Mesenchymal stem cell (in vitro differentiated cells and primary cell): Measurements from ENCODE around the gene ESCO1.

ENCODE experiments used
- DNase-seq: peaks from one replicate; pipeline ENCODE4 v3.0.0-alpha.2; 2013
- H2AFZ ChIP-seq: one replicate; pipeline ENCODE4 v1.6.1; 2013; ENCODE audit warnings: low read depth, mild to moderate bottlenecking, control low read depth, inconsistent platforms, low read length, moderate library complexity
- H2AK5ac ChIP-seq: 2 replicates; pipeline ENCODE4 v1.6.1; 2013; ENCODE audit warnings: low read length, moderate library complexity, mild to moderate bottlenecking, inconsistent platforms; ENCODE audit not compliant: severe bottlenecking
- H2BK120ac ChIP-seq: one replicate; pipeline ENCODE4 v1.6.1; 2013; ENCODE audit warnings: low read depth, mild to moderate bottlenecking, inconsistent platforms, low read length, moderate library complexity
- H2BK12ac ChIP-seq, 2 experiments: one replicate each; pipeline ENCODE4 v1.6.1; 2013; ENCODE audit warnings: inconsistent platforms in 2 of 2, low read length in 2 of 2, mild to moderate bottlenecking in 2 of 2, moderate library complexity in 2 of 2, control low read depth in 1 of 2
- H2BK15ac ChIP-seq: one replicate; pipeline ENCODE4 v1.6.1; 2013; ENCODE audit warnings: mild to moderate bottlenecking, low read depth, inconsistent platforms; ENCODE audit not compliant: poor library complexity, severe bottlenecking
- H2BK5ac ChIP-seq: 2 replicates; pipeline ENCODE4 v1.6.1; 2013; ENCODE audit warnings: low read depth, mild to moderate bottlenecking, low read length, control low read depth, inconsistent platforms; ENCODE audit not compliant: poor library complexity, severe bottlenecking
- H3K14ac ChIP-seq, 2 experiments: one replicate each; pipeline ENCODE4 v1.6.1; 2013; ENCODE audit warnings: inconsistent platforms in 2 of 2, low read length in 2 of 2, control low read depth in 1 of 2, mild to moderate bottlenecking in 1 of 2, moderate library complexity in 1 of 2
- H3K18ac ChIP-seq, 2 experiments: one replicate each; pipeline ENCODE4 v1.6.1; 2013; ENCODE audit warnings: inconsistent platforms in 2 of 2, low read length in 2 of 2, control low read depth in 1 of 2, low read depth in 1 of 2, mild to moderate bottlenecking in 1 of 2
- H3K23ac ChIP-seq, 2 experiments: one replicate each; pipeline ENCODE4 v1.6.1; 2013; ENCODE audit warnings: inconsistent platforms in 2 of 2, low read length in 2 of 2, mild to moderate bottlenecking in 2 of 2, moderate library complexity in 2 of 2, control low read depth in 1 of 2
- H3K27ac ChIP-seq: 2 replicates; pipeline ENCODE4 v1.5.1; 2013; ENCODE audit warnings: mild to moderate bottlenecking, moderate library complexity, low read length, control low read depth, inconsistent platforms; ENCODE audit not compliant: poor library complexity, severe bottlenecking
- H3K27me3 ChIP-seq, 2 experiments: 2 replicates each; pipeline versions ENCODE4 v1.6.1 to v1.7.0; 2013; ENCODE audit warnings: low read length in 2 of 2, mild to moderate bottlenecking in 2 of 2, moderate library complexity in 2 of 2, control low read depth in 1 of 2, inconsistent platforms in 1 of 2; ENCODE audit not compliant: control insufficient read depth in 1 of 2, insufficient read depth in 1 of 2
- H3K36me3 ChIP-seq, 2 experiments: 2 replicates each; pipeline versions ENCODE4 v1.6.1 to v1.7.0; 2013; ENCODE audit warnings: low read length in 2 of 2, control low read depth in 1 of 2, inconsistent platforms in 1 of 2, low read depth in 1 of 2, mild to moderate bottlenecking in 1 of 2; ENCODE audit not compliant: insufficient read depth in 2 of 2, control insufficient read depth in 1 of 2
- H3K4ac ChIP-seq, 2 experiments: one replicate each; pipeline ENCODE4 v1.6.1; 2013; ENCODE audit warnings: inconsistent platforms in 2 of 2, low read length in 2 of 2, mild to moderate bottlenecking in 2 of 2, moderate library complexity in 2 of 2, control low read depth in 1 of 2, low read depth in 1 of 2
- H3K4me1 ChIP-seq: 2 replicates; pipeline ENCODE4 v1.6.1; 2013; ENCODE audit warnings: low read depth, low read length, control low read depth; ENCODE audit not compliant: control insufficient read depth, insufficient read depth
- H3K4me2 ChIP-seq: 2 replicates; pipeline ENCODE4 v1.6.1; 2013; ENCODE audit warnings: low read length, mild to moderate bottlenecking, inconsistent platforms; ENCODE audit not compliant: poor library complexity, severe bottlenecking
- H3K4me3 ChIP-seq, 2 experiments: 2 replicates each; pipeline versions ENCODE4 v1.5.1 to v1.7.0; 2013; ENCODE audit warnings: low read length in 2 of 2, mild to moderate bottlenecking in 2 of 2, control low read depth in 1 of 2, low read depth in 1 of 2; ENCODE audit not compliant: insufficient read depth in 1 of 2
- H3K79me1 ChIP-seq: replicated peaks from 2 replicates; pipeline ENCODE4 v1.6.1; 2013; ENCODE audit warnings: mild to moderate bottlenecking, control low read depth, low read length, inconsistent platforms; ENCODE audit not compliant: poor library complexity, severe bottlenecking
- H3K9ac ChIP-seq: 2 replicates; pipeline ENCODE4 v1.7.0; 2013; ENCODE audit warnings: mild to moderate bottlenecking, low read length, moderate library complexity
- H3K9me3 ChIP-seq: 2 replicates; pipeline ENCODE4 v1.7.0; 2013; ENCODE audit warnings: mild to moderate bottlenecking, low read length; ENCODE audit not compliant: control insufficient read depth
- H4K8ac ChIP-seq: one replicate; pipeline ENCODE4 v1.6.1; 2013; ENCODE audit warnings: inconsistent platforms, mild to moderate bottlenecking, low read length, moderate library complexity
- H4K91ac ChIP-seq: one replicate; pipeline ENCODE4 v1.6.1; 2013; ENCODE audit warnings: mild to moderate bottlenecking, low read length, inconsistent platforms
- WGBS: methylation state at CpG from one replicate; pipeline ENCODE4 v1.1.7; 2013; ENCODE audit warnings: mixed read lengths; 5-methylcytosine and 5-hydroxymethylcytosine counted together

ESCO1 gene

DNA sequence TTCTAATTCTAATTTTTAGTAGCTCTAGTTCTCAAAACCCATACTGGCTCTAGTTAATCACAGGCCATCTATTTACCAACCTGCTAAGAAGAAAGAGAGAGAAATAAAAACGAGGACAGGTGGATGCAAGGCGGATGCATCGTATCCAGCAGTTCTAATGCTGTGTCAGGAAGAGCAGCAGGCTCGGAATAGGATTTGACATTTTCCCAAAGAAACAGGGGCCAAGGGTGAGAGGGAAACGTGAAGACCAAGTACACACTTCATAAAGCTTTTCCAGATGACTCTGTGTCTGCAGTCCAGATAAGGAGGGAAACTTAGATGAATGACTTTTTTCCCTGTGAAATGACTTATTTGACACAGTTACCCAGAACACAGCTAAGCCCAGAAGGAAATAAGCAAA is 117.5 kb downstream of the ESCO1 start:
- Histone ChIP-seq H4K8ac (no peak overlapping the region), H2AK5ac (no peak overlapping the region), H4K91ac (no peak overlapping the region), H3K4me3 (no peak overlapping the region), H2BK15ac (no peak overlapping the region), H3K4me1 (peaks cover 2% of the 10 kb centered on the region), H3K14ac (no peak overlapping the region), H2BK5ac (no peak overlapping the region), H3K79me1 (no peaks in the 10 kb centered on the region), H3K18ac (no peak overlapping the region), H2BK120ac (no peak overlapping the region), H2AFZ (no peak overlapping the region), H3K23ac (no peak overlapping the region), H3K4me2 (no peak overlapping the region), H3K9me3 (no peaks in the 10 kb centered on the region), H2BK12ac (no peak overlapping the region), H3K4ac (no peak overlapping the region), H3K9ac (no peak overlapping the region), H3K27ac (no peak overlapping the region), H3K36me3 (no peaks in the 10 kb centered on the region), H3K27me3 (no peaks in the 10 kb centered on the region)
- WGBS: 92% methylated on average over 4 of the region's 5 CpGs
- DNase-seq: no peak

DNA sequence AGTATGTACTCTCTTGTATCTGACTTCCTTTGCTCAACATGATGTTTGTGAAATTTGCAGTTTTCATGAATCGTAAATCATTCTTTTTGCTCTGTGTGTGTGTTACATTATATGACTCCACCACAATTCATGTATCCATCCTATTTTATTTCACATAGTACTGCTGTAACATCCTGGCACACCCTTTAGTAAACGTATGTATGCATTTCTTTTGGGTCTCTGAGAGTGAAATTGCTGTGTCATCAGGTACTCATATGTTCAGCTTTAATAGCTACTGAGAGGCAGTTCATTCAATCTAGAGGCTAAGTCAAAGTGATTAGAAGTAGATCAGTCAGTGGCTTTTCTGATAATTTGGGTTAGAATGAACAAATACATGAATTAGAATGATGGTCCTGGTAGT is 118.8 kb downstream of the ESCO1 start:
- Histone ChIP-seq H2BK5ac (no peak overlapping the region), H4K91ac (no peak overlapping the region), H3K79me1 (no peaks in the 10 kb centered on the region), H2BK120ac (no peak overlapping the region), H2BK12ac (no peak overlapping the region), H2BK15ac (no peak overlapping the region), H3K36me3 (no peaks in the 10 kb centered on the region), H3K18ac (no peak overlapping the region), H3K23ac (no peak overlapping the region), H3K14ac (no peak overlapping the region), H3K4me2 (no peak overlapping the region), H3K9ac (no peak overlapping the region), H2AK5ac (no peak overlapping the region), H3K27me3 (no peaks in the 10 kb centered on the region), H3K27ac (no peak overlapping the region), H3K4ac (no peak overlapping the region), H3K4me3 (no peak overlapping the region), H4K8ac (no peak overlapping the region), H3K9me3 (no peaks in the 10 kb centered on the region), H3K4me1 (peaks cover 2% of the 10 kb centered on the region), H2AFZ (no peak overlapping the region)
- DNase-seq: no peak
- 90% methylated on average over 2 of the region's 2 CpGs for WGBS

DNA sequence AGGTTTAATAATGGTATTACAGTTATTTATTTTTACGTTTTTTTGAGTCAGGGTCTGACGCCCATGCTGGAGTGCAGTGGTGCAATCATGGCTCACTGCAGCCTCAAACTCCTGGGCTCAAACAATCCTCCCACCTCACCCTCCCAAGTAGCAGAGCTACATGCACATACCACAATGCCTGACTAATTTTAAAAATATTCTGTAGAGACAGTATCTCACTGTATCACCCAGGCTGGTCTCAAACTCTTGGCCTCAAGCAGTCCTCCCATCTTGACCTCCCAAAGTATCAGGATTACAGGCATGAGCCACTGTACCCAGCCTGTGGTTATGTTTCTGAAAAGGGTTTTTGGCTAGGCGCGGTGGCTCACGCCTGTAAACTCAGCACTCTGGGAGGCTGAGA is 120.8 kb downstream of the ESCO1 start:
- Histone ChIP-seq H3K4me2 (no peak overlapping the region), H3K9ac (no peak overlapping the region), H2BK5ac (no peak overlapping the region), H2BK15ac (no peak overlapping the region), H3K27ac (no peak overlapping the region), H2AFZ (no peak overlapping the region), H3K14ac (no peak overlapping the region), H3K4me1 (no peaks in the 10 kb centered on the region), H2AK5ac (no peak overlapping the region), H3K4ac (no peak overlapping the region), H4K91ac (no peak overlapping the region), H3K27me3 (no peaks in the 10 kb centered on the region), H3K9me3 (no peaks in the 10 kb centered on the region), H3K23ac (no peak overlapping the region), H3K4me3 (no peak overlapping the region), H4K8ac (no peak overlapping the region), H3K36me3 (no peaks in the 10 kb centered on the region), H2BK12ac (no peak overlapping the region), H3K79me1 (no peaks in the 10 kb centered on the region), H3K18ac (no peak overlapping the region), H2BK120ac (no peak overlapping the region)
- 94% methylated on average over 5 of the region's 5 CpGs for WGBS
- DNase-seq: no peak
